Caco-2 (cell line): Measurements from ENCODE around the gene MAP4K3. TPM values are rescaled to one million over a fixed set of nuclear protein-coding genes. Genes with fewer than 3 reads are reported as not detected.

Source experiments
- BruUV-seq: library from RNA; stranded (reverse); fragments of 400-500 nt; replicated peaks from 2 replicates; lab custom pipeline; 2021; lab: Mats Ljungman, UMichigan
- CTCF ChIA-PET: fragments of 300-600 bp; sonication (Branson Sonifier 250); formaldehyde crosslinking; loops from one replicate; lab custom pipeline; 2022; ENCODE audit warnings: antibody characterized with exemption; lab: Charles Lee
- POLR2A ChIA-PET: fragments of 300-600 bp; sonication (Branson Sonifier 250); formaldehyde crosslinking; loops from one replicate; lab custom pipeline; 2022; ENCODE audit warnings: antibody characterized with exemption; lab: Charles Lee
- DNase-seq, 2 experiments: peaks; one replicate each; pipeline versions ENCODE4 v3.0.0 to v3.0.0-alpha.2; 2020 to 2022
- H3K27me3 ChIP-seq: replicated peaks from 2 replicates; pipeline ENCODE4 v1.6.0; 2011; ENCODE audit warnings: low read length; ENCODE audit not compliant: control insufficient read depth, insufficient read depth
- H3K36me3 ChIP-seq: 2 replicates; pipeline ENCODE4 v1.5.1; 2011; ENCODE audit warnings: low read length; ENCODE audit not compliant: control insufficient read depth, insufficient read depth
- H3K4me1 ChIP-seq: fragments of 250-450 bp; sonication (Bioruptor Pico); 2 replicates; pipeline ENCODE4 v1.5.1; 2020; ENCODE audit warnings: mild to moderate bottlenecking
- H3K4me3 ChIP-seq: 2 replicates; pipeline ENCODE4 v1.5.1; 2011; ENCODE audit warnings: low read depth, mild to moderate bottlenecking, control low read depth, low read length
- H3K9me3 ChIP-seq: fragments of 250-450 bp; sonication (Bioruptor Pico); 2 replicates; pipeline ENCODE4 v1.5.1; 2020; ENCODE audit warnings: mild to moderate bottlenecking, moderate library complexity
- H3K27ac Mint-ChIP-seq: one replicate; pipeline ENCODE4 v1.8.0; 2022; ENCODE audit warnings: mixed read lengths; ENCODE audit not compliant: unreplicated experiment
- H3K27me3 Mint-ChIP-seq: one replicate; pipeline ENCODE4 v1.8.0; 2022; ENCODE audit warnings: mixed read lengths; ENCODE audit not compliant: insufficient read depth, unreplicated experiment
- H3K36me3 Mint-ChIP-seq: one replicate; pipeline ENCODE4 v1.8.0; 2022; ENCODE audit warnings: mild to moderate bottlenecking, mixed read lengths; ENCODE audit not compliant: insufficient read depth, unreplicated experiment
- H3K4me1 Mint-ChIP-seq: one replicate; pipeline ENCODE4 v1.8.0; 2022; ENCODE audit warnings: low read depth, mixed read lengths; ENCODE audit not compliant: unreplicated experiment
- H3K4me3 Mint-ChIP-seq: one replicate; pipeline ENCODE4 v1.8.0; 2022; ENCODE audit warnings: mild to moderate bottlenecking, moderate library complexity, mixed read lengths; ENCODE audit not compliant: unreplicated experiment
- H3K9me3 Mint-ChIP-seq: one replicate; pipeline ENCODE4 v1.8.0; 2022; ENCODE audit warnings: mixed read lengths; ENCODE audit not compliant: unreplicated experiment
- intact Hi-C: fragments of 100-400 bp; cut with micrococcal nuclease; formaldehyde crosslinking; loops from one replicate; pipeline ENCODE4 v1.10.0; 2022; ENCODE audit not compliant: unreplicated experiment
- total RNA-seq: library from RNA; stranded (reverse); gene quantifications from 2 replicates; pipeline ENCODE4 v1.2.3, GENCODE V29; 2022
- TF ChIP-seq, protein P1 (sequence below), 2 experiments: fragments of 200-600 bp in 1 of 2; IDR thresholded peaks; 1 replicate in 1 of 2; 2 replicates in 1 of 2; pipeline versions ENCODE4 v1.5.1 to v1.8.0; 2011 to 2022; ENCODE audit warnings: antibody characterized with exemption in 1 of 2, control low read depth in 1 of 2, inconsistent platforms in 1 of 2, low read depth in 1 of 2, low read length in 1 of 2, mild to moderate bottlenecking in 1 of 2, moderate library complexity in 1 of 2; ENCODE audit not compliant: insufficient read depth in 1 of 2, severe bottlenecking in 1 of 2, unreplicated experiment in 1 of 2

The MAP4K3 gene
- total RNA-seq, 1 experiment from 2014 or later, result 46.1 TPM

DNA sequence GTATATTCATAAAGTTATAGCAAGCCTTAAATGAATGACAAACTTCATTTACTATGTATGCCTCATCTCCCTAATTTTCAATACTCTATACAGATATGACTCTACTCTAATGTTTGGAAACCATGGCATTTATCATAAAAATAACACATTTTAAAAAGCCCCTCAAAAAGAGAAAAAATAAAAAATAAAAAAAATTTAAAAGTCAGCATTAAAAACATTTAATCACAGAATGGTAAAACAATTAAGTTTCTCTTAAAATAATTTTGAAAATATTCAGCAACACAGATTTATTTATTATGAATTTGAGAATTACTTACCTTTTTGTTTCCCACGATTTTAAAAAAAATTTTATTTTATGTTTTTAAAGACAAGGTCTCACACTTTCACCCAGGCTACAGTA lies 128.3 kb downstream of the MAP4K3 start:
- Histone ChIP-seq H3K4me3 (no peak overlapping the region), H3K27me3 (no peaks in the 10 kb centered on the region), H3K36me3 (no peaks in the 10 kb centered on the region), H3K4me1 (no peaks in the 10 kb centered on the region), H3K9me3 (no peaks in the 10 kb centered on the region)
- Mint-ChIP-seq H3K27me3 (no peaks in the 10 kb centered on the region), H3K27ac (no peak overlapping the region), H3K4me3 (no peak overlapping the region), H3K9me3 (no peaks in the 10 kb centered on the region), H3K36me3 (peaks cover 22% of the 10 kb centered on the region), H3K4me1 (no peaks in the 10 kb centered on the region)
- no TSS peak for BruUV-seq
- ChIA-PET CTCF (no interaction called here), POLR2A (no interaction called here)
- intact Hi-C loops, result no loop called here
- no peak for DNase-seq
- TF ChIP-seq, protein P1, sequence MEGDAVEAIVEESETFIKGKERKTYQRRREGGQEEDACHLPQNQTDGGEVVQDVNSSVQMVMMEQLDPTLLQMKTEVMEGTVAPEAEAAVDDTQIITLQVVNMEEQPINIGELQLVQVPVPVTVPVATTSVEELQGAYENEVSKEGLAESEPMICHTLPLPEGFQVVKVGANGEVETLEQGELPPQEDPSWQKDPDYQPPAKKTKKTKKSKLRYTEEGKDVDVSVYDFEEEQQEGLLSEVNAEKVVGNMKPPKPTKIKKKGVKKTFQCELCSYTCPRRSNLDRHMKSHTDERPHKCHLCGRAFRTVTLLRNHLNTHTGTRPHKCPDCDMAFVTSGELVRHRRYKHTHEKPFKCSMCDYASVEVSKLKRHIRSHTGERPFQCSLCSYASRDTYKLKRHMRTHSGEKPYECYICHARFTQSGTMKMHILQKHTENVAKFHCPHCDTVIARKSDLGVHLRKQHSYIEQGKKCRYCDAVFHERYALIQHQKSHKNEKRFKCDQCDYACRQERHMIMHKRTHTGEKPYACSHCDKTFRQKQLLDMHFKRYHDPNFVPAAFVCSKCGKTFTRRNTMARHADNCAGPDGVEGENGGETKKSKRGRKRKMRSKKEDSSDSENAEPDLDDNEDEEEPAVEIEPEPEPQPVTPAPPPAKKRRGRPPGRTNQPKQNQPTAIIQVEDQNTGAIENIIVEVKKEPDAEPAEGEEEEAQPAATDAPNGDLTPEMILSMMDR (IDR thresholded peaks at IDR 0.05; ENCODE audit: insufficient read depth in 1 of 2, low read depth in 1 of 2, low read length in 1 of 2, severe bottlenecking in 1 of 2, unreplicated experiment in 1 of 2), result no peak

DNA sequence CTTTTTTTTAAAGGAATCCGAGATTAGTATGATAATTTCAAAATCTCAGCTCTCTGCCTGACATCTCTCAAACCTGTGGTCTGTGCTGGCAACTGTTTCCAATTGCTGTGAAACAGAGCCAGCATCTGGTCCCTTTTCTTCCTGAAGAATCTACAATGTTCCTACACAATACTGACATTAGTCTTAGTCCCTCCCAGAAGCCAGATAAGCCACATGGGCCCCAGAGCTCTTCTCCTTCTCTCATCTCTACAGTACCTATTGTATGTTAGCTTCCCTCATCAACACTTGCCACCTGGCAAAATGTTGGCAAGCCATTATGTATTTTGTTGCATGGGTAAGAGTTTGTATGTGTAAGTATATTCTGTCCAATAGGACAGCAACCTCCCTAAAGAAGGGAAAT lies 130.5 kb downstream of the MAP4K3 start:
- Histone ChIP-seq H3K27me3 (no peaks in the 10 kb centered on the region), H3K4me1 (no peaks in the 10 kb centered on the region), H3K4me3 (no peak overlapping the region), H3K36me3 (no peaks in the 10 kb centered on the region; the same call in 1 of the 2 replicates), H3K9me3 (no peaks in the 10 kb centered on the region)
- Mint-ChIP-seq H3K4me1 (peaks cover 1% of the 10 kb centered on the region), H3K4me3 (no peak overlapping the region), H3K36me3 (peaks cover 16% of the 10 kb centered on the region), H3K27me3 (no peaks in the 10 kb centered on the region), H3K27ac (no peak overlapping the region), H3K9me3 (no peaks in the 10 kb centered on the region)
- TF ChIP-seq, protein P1 (IDR thresholded peaks at IDR 0.05; ENCODE audit: insufficient read depth in 1 of 2, low read depth in 1 of 2, low read length in 1 of 2, severe bottlenecking in 1 of 2, unreplicated experiment in 1 of 2), result no peak
- intact Hi-C loops, result no loop called here
- no peak for DNase-seq
- CTCF ChIA-PET, result no interaction called here
- no TSS peak for BruUV-seq
- POLR2A ChIA-PET, result no interaction called here

DNA sequence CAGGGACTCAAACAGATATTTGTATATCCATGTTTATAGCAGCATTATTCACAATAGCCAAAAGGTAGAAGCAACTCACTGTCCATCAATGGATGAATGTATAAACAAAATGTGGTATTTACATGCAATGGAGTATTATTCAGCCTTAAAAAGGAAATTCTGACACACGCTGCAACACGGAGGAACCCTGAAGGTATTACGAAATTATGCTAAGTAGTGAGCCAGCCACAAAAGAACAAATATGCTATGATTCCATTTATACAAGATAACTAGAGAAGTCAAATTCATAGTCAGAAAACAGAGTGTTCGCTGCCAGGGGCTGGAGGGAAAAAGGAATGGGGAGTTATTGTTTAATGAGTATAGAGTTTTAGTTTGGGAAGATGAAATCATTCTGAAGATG lies 132.4 kb downstream of the MAP4K3 start:
- Mint-ChIP-seq H3K27ac (no peak overlapping the region), H3K9me3 (no peaks in the 10 kb centered on the region), H3K36me3 (peaks cover 16% of the 10 kb centered on the region), H3K4me3 (no peak overlapping the region), H3K4me1 (peaks cover 6% of the 10 kb centered on the region), H3K27me3 (no peaks in the 10 kb centered on the region)
- TF ChIP-seq, protein P1 (IDR thresholded peaks at IDR 0.05; ENCODE audit: insufficient read depth in 1 of 2, low read depth in 1 of 2, low read length in 1 of 2, severe bottlenecking in 1 of 2, unreplicated experiment in 1 of 2), result no peak
- no peaks in the 10 kb centered on the region for H3K27me3 ChIP-seq
- BruUV-seq, result no TSS peak
- ChIA-PET POLR2A (no interaction called here), CTCF (no interaction called here)
- H3K4me1 ChIP-seq, result no peaks in the 10 kb centered on the region
- H3K9me3 ChIP-seq, result no peaks in the 10 kb centered on the region
- no peaks in the 10 kb centered on the region; the same call in 1 of the 2 replicates for H3K36me3 ChIP-seq
- no peak overlapping the region for H3K4me3 ChIP-seq
- intact Hi-C loops, result no loop called here
- DNase-seq, result no peak
